Keratinocyte (primary cell): ENCODE results near the gene ADCY4.

Source experiments
- CTCF ChIP-seq, 3 experiments: IDR thresholded peaks in 1 of 3; conservative IDR thresholded peaks in 1 of 3; optimal IDR thresholded peaks in 1 of 3; 2 replicates in 2 of 3; 3 replicates in 1 of 3; pipeline versions ENCODE3 to v1.5.1; 2011; ENCODE audit warnings: low read length in 3 of 3, mild to moderate bottlenecking in 3 of 3, moderate library complexity in 2 of 3, control low read depth in 1 of 3, inconsistent platforms in 1 of 3; ENCODE audit not compliant: insufficient read depth in 2 of 3; ENCODE audit errors: extremely low read depth in 1 of 3
- EZH2 ChIP-seq: IDR thresholded peaks from one replicate; pipeline ENCODE4 v1.6.1; 2012; ENCODE audit warnings: inconsistent platforms, mild to moderate bottlenecking, low read length, moderate library complexity

- no peak for TF ChIP-seq CTCF (optimal IDR thresholded peaks at IDR 0.05 in 1 of 3, IDR thresholded peaks at IDR 0.05 in 1 of 3, conservative IDR thresholded peaks at IDR 0.05 in 1 of 3; ENCODE audit: extremely low read depth in 1 of 3, insufficient read depth in 2 of 3, low read length in 3 of 3)
- no peak for TF ChIP-seq EZH2
These were observed 18.3 kb downstream of the ADCY4 start for GRCh38 chr14:24316597-24316950.
